Mesangial cell (primary cell): ENCODE measurements around the gene URI1. TPM values are rescaled to one million over a fixed set of nuclear protein-coding genes. Genes with fewer than 3 reads are reported as not detected.

Experiments used
- total RNA-seq: library from RNA; depleted of rRNA; stranded (reverse); fragments of >200 nt; gene quantifications from 2 replicates; pipeline ENCODE4 v1.2.3, GENCODE V29; 2015

The URI1 gene
- 15.8 and 18.1 TPM in 2 replicates for total RNA-seq

GRCh38 chr19:29941828-29942403 lies at the start of gene URI1:
TSS of gene URI1 (plus strand) at chr19:29942239. CDS start at chr19:29942548, 309 bp downstream.

Other genes starting within 250 kb of the URI1 start
- 27.7 and 30.6 TPM in 2 replicates for gene C19orf12, start 227.0 kb upstream of the URI1 start, total RNA-seq
- 3.9 and 9.5 TPM in 2 replicates for gene CCNE1, start 130.2 kb upstream of the URI1 start, total RNA-seq